Lower leg skin (tissue), 3 donors: ENCODE results near the gene KIF27.

Source experiments
- CTCF ChIP-seq, 3 donors: fragments of 450-650 bp; IDR thresholded peaks; one replicate each; pipeline ENCODE4 v1.5.1; 2016; ENCODE audit warnings: antibody characterized with exemption in 3 of 3, mild to moderate bottlenecking in 3 of 3, moderate library complexity in 2 of 3
- POLR2A ChIP-seq, 2 donors: fragments of 450-650 bp; IDR thresholded peaks; one replicate each; pipeline ENCODE4 v1.6.1; 2016 to 2017; ENCODE audit warnings: antibody characterized with exemption in 2 of 2, mild to moderate bottlenecking in 1 of 2, moderate library complexity in 1 of 2

- TF ChIP-seq CTCF (IDR thresholded peaks at IDR 0.05) (no peak), POLR2A (IDR thresholded peaks at IDR 0.05) (no peak)
Measured at GRCh38 chr9:83934569-83935275, 13.5 kb upstream of the KIF27 start.
